ENCODE data around the gene SUPT3H.
"Not testable (repeated sequence)": the region's sequence is repeated elsewhere in the genome, so short reads cannot be mapped to it uniquely, and the experiment has no call there.

SUPT3H gene

DNA sequence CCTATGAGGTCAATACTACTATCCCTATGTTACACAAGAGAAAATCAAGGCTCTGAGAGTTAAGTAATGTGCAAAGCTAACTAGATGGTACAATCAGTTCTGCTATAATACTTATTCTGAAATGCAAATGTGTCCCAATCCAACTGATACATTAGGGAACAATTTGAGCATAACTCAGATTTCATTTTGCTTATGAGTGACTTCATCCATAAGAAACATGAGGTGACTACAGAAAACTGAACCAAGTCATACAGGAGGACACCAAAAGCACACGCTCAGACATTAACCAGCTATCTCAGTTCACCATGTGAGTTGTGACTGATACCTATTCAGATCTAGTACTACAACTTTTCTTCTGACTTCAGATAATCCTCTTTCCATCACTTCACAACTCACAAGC, 229.5 kb downstream of the SUPT3H start:
- Histone ChIP-seq H3K4me3 (no peak overlapping the region), H3K27ac (peak overlapping the region in 2 of 21 experiments; percentile 2 to 44)

DNA sequence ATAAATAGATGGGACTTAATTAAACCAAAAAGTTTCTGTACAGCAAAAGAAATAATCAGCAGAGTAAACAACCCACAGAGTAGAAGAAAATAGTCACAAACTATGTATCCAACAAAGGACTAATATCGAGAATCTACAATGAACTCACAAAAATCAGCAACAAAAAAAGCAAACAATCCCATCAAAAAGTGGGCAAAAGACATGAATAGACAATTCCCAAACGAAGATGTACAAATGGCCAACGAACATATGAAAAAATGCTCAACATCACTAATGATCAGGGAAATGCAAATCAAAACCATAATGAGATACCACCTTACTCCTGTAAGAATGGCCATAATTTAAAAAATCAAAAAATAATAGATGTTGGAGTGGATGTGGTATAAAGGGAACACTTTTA, 232.1 kb downstream of the SUPT3H start:
- not testable (repeated sequence) for H3K27ac ChIP-seq, H3K4me3 ChIP-seq

DNA sequence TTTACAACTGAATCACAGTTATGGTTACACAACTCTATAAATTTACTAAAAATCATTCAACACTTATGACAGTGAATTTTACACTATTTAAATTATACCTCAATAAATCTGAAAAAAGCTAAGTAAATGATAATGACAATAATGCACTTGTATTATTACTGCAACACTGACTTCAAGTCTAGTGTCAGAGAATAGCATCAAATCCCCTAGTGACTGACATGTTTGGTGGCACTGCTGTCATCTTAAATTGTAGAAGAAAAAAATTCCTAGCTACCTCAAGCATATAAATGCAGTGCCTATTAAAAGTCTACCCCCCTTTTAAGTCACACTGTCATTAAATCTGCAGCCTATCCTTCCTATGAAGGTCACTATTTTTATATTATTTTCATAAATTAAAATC, 239.0 kb downstream of the SUPT3H start:
- Histone ChIP-seq H3K27ac (no peak overlapping the region), H3K4me3 (no peak overlapping the region)

DNA sequence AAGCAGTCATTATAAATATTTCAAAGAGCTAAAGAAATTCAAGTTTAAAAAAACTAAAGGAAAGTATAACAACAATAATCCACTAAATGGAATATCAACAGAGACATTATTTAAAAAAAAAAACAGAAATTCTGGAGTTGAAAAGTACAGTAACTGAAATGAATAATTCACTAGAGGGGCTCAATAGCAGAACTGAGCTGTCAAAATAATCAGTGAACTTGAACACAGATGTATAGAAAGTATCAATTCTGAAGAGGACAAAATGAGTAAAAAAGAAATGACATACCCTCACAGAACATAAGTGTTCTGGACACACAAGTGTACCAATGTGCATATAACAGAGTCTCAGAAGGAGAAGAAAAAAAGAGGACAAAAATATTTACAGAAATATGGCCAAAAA, 241.2 kb downstream of the SUPT3H start:
- no peak overlapping the region for H3K4me3 ChIP-seq
- no peak overlapping the region for H3K27ac ChIP-seq

DNA sequence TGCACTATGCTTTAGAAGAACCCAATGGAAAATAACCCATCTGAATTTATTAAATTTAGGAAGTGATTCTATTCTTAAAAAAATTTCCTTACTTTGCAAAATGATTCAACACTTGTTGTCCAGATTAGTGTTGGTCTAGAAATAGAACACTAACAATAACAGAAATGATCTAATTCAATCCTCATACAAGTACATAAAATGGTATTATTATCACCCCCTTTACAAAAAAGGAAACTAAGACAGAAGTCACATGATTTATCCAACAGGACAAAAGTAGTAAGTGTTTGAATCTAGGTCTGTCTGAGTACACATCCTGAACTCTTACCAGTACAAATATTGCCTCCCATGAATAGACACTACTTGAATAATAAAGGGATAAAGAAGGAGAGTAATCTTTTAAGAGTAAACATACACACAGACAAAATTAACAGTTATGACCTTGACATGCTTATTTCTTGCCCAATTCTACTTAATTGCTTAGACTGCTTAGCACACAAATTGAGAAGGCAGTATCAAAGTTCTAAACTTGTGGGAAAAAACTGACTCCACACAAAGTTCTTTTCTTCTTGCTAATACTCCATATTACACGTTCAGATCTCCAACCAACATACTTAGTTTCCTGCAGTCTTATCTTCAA, 245.0 kb downstream of the SUPT3H start:
- peak overlapping the region in 1 of 21 experiments; percentile 16 for H3K27ac ChIP-seq
- H3K4me3 ChIP-seq, result no peak overlapping the region

DNA sequence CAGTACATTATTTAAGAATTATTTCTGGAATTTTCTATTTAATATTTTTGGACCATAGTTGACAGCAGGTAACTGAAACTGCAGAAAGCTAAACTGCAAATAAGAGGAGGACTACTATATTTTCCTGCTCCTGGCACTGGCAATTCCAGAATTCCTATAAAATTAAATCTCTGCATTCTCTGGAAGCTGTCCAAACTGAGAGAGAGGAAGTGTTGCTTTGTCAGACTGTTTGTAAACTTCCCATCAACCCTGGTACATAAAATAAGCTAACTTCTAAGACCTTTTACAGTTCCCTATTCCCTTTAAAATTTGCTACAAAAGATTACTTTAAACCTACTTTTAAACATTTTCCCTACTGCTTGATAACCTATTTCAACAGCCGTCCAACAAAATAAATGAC, 245.7 kb downstream of the SUPT3H start:
- no peak overlapping the region for H3K4me3 ChIP-seq
- H3K27ac ChIP-seq, result no peak overlapping the region

DNA sequence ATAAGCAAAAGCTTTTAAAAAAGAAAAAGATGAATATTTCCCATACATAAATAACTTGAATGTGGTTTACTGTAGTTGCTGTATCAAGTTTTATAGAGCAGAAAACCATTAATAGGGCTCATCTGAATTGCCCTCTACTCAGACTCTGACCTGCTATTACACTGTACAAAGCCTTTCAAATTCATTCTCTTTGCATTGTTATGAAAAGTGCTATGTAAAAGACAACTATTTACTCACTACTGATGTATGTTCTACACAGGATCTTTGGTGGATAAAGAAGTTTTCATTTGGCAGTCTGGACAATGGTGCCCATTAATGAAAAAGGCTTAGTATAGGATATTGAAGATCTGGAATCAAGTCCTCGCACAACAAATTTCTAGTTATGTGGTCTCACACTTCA, 248.7 kb downstream of the SUPT3H start:
- no peak overlapping the region for H3K4me3 ChIP-seq
- no peak overlapping the region for H3K27ac ChIP-seq

DNA sequence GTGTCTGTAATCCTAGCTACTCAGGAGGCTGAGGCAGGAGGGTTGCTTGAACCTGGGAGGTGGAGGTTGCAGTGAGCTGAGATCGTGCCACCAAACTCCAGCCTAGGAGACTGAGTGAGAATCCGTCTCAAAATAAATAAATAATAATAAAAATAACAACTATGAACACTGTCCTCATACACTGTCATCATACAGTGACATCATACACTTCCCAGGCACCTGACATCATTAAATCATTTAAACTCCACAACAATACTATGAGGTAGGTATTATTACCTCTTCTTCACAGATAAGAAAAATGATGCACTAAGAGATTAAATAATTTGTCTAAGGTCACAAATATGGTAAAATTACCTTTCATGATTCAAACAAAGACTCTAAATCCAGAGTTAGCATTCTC, 250.5 kb downstream of the SUPT3H start:
- no peak overlapping the region for H3K27ac ChIP-seq
- no peak overlapping the region for H3K4me3 ChIP-seq

DNA sequence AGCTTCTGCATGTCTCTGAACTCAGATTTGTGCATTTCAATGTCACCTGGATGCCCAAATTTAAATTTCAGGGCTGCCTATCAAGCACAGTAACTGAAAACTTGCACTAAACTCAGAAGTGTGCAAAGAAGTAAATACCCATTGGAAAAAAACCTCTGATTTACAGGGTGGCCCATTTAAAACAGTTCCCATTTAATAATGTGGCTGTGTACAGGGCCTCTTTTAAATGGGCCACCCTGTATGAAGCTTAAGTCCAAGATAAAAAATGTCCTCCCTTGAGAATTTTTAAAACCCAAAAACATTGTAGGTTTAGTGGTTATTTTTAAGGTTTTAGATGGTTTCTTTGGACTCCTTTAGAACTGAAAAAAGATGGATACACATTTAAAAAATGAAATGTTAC, 251.7 kb downstream of the SUPT3H start:
- no peak overlapping the region for H3K4me3 ChIP-seq
- no peak overlapping the region for H3K27ac ChIP-seq

DNA sequence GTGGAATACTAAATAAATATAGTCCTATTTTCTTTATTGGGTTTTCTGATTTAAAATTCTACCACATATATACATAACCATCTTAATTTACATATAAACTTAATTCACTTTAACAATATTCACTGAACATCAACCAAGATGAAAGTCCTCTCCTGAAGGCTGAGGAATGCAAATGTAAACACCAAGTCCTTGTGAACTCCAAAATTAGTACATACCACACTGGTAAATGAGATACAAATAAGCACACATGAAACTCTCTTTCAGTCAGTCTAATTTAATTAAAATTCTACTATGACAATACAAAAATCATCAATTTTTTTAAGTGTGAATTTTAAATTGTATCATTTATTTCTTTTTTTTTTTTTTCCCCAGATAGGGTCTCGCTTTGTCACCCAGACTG, 254.7 kb downstream of the SUPT3H start:
- H3K4me3 ChIP-seq, result no peak overlapping the region
- H3K27ac ChIP-seq, result no peak overlapping the region

DNA sequence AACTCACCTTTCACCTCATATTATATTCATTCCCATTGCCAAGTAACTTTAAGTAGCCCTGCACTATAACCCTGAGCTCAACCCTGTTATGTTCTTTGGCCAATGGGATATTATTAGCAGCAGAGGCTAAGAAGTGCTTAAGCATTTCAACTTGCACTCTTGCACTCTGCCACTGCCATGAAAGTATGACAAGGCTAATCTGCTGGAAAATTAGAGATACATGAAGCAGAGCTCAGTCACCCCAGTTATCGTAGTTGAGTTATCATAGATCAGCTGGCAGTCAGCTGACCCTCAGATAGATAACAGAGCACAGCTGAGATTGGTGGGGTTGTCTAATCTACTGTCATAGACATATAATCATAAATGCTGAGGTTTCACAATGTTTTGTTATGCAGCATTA, 259.0 kb downstream of the SUPT3H start:
- no peak overlapping the region for H3K27ac ChIP-seq
- H3K4me3 ChIP-seq, result no peak overlapping the region

DNA sequence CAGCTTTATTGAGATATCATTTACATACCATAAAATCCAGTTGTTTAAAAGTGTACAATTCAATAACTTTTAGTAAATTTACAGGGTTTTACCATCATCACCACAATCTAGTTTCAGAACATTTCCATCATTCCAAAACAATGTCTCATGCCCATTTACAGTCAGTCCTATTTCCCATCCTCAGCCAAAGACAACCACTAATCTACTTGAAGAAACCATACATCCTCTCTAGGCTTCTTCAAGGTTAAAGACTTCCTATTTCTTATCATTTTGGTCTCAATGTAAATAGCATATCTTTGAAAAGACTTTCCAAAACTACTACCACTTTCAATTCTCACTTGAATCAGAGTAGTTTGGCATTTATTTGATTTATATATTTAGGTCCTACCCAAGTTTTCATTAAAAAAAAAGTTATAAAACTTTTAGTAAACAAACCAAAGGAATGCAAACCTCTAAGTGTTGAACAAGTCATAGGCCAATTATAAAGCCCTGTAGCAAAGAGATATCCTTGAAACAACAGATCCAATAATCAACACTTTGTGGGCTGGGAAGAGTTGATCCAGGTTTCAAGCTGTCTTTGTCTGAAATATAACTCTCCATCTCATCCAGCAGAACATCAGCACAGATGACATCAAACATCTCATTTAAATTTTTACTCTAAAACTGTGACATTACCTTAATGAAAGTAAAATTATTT, 260.9 kb downstream of the SUPT3H start:
- Histone ChIP-seq H3K4me3 (no peak overlapping the region), H3K27ac (no peak overlapping the region)

DNA sequence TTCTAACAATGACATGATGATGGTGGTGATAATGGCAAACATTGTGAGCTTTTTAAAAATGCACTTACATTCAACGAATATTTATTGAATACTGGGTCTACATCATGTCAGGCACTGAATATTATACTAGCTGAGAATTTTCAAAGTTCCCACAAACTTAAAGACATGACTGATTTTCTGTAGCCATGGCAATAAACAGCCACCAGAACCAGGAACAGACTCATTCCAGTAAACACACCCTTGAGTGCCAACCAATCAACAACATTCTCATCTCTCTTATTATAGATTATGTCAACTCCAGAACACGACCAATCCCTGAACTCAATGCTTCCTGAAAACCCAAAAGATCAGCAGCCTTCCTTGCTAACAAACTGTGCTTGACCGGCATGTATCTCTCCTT, 262.0 kb downstream of the SUPT3H start:
- Histone ChIP-seq H3K27ac (no peak overlapping the region), H3K4me3 (no peak overlapping the region)

DNA sequence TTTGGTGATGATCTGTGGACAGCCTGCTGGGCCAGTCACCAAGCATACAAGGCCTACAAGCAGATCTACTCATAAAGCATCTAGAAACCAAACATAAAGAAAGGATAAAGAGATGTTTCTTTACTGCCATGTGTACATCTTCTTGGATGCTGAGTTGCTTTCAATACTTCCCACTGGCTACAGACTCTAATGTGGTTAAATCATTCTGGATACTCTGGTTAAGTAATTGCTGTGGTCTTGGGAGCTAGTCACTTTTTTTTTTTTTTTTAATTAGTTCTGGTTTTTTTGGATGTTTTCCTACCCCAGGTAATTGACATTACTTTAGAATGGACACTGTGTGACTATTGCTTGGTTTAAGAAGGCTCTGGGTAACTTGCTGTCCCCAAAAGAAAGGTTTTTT, 265.0 kb downstream of the SUPT3H start:
- H3K4me3 ChIP-seq, result no peak overlapping the region
- H3K27ac ChIP-seq, result no peak overlapping the region

DNA sequence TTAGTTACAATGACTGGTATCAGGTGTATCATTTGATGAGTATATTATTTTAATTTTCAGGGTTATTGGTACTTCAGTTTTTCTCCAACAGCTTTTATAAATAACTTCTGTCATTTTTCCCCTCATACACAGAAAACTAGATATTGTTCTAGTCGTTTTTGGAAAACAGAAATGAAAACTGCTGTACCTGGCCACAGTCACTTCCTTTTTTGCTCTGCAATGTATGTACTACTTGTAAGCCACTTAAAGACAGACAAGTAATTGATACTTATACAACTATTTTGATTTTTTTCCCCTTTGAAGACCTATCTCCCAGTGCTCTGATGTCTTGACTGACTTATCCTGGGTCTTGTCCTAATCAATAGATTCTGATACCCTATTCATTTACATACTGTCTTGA, 268.2 kb downstream of the SUPT3H start:
- Histone ChIP-seq H3K27ac (no peak overlapping the region), H3K4me3 (no peak overlapping the region)

DNA sequence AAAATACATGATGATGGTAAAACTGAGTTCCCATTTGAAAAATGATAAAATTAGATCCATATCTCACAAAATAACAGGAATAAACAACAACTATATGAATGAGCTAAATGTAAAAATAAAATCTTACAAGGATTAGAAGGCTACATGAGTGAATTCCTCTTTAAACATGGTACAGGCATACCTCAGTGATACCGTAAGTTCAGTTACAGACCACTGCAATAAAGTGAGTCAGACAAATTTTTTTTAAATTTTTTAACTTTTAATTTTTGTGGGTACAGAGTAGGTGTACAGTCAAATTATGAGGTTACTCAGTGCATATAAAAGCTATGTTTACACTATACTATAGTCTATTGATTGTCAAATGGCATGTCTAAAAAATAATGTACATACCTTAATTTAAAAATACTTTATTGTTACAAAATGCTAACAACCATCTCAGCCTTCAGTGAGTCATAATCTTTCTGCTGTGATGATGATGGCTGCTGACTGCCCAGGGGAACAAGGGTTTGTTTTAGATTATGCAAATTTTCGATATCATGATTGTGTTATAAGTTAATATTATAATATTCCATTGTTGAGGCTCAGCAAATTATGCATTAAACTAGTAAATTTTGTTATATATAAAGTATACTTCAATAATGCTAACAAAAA, 272.4 kb downstream of the SUPT3H start:
- Histone ChIP-seq H3K4me3 (no peak overlapping the region), H3K27ac (no peak overlapping the region)

DNA sequence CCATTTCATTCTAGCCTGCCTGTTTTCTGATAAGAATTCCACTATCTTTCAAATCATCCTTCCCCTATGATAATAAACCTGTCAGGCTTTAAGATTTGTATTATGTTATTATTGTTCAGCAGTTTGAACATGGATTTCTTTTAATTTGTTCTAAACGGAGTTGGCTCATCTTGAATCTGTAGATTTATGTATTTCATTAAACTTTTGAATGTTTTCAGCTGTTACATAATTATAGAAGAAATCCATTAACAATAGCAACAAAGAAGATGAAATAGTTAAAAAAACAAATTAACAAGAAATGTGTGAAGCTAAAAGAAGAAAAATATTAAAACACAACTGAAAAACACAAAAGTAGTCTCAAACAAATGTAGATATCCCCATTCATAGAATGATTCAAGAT, 273.3 kb downstream of the SUPT3H start:
- Histone ChIP-seq H3K27ac (no peak overlapping the region), H3K4me3 (no peak overlapping the region)

DNA sequence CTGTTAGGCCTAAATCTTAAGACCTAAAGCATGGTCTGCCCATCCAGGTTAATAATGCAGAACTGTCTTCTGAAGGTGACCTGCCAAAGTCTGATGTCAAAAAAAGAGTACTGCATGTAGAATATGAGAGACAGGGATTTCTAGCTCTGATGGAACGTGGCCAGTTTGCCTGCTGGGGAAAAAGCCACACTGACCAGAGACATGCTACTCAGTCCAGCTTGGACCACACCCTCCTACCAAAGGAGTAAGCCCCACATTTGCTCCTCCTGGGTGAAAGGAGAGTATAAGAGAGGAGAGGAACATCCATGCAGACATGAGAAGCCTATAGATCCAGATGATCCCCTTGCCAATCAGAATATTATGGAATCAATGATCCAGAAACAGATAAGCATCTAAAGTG, 279.5 kb downstream of the SUPT3H start:
- H3K27ac ChIP-seq, result no peak overlapping the region
- H3K4me3 ChIP-seq, result no peak overlapping the region

DNA sequence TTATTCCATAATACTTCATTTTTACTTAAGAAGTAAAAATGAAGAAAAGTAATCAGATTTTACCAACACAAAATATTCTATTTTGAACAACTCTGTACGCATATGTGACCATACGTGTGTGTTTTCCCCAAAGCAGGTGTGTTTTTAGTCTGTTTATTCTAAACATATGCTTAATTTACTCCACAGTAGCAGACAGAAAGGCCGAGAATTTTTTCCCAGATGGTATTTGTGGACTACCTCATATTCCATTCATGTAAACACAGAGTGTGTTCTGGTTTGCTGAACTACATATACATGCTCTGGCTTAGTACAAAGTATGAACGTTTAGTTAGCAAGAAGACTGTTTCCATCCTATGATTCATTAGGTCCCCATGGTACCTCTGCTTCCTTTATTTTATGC, 282.9 kb downstream of the SUPT3H start:
- Histone ChIP-seq H3K4me3 (no peak overlapping the region), H3K27ac (no peak overlapping the region)

DNA sequence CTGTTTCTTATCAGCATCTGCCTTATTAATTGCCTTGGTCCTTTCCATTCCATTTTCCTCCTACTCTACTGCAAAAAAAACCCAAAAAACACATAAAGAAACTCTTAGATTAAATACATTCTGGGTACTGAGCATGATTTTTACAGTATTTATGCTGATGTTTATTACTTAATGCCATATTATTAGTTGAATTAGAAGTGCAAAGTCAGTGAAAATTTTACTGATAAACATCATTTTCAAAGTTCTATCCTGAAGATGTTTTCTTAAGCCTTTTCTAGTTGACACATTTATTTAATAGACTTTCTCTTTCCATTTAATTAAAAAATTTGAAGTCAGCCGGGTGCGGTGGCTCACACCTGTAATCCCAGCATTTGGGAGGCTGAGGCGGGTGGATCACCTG, 285.6 kb downstream of the SUPT3H start:
- no peak overlapping the region for H3K27ac ChIP-seq
- no peak overlapping the region for H3K4me3 ChIP-seq

DNA sequence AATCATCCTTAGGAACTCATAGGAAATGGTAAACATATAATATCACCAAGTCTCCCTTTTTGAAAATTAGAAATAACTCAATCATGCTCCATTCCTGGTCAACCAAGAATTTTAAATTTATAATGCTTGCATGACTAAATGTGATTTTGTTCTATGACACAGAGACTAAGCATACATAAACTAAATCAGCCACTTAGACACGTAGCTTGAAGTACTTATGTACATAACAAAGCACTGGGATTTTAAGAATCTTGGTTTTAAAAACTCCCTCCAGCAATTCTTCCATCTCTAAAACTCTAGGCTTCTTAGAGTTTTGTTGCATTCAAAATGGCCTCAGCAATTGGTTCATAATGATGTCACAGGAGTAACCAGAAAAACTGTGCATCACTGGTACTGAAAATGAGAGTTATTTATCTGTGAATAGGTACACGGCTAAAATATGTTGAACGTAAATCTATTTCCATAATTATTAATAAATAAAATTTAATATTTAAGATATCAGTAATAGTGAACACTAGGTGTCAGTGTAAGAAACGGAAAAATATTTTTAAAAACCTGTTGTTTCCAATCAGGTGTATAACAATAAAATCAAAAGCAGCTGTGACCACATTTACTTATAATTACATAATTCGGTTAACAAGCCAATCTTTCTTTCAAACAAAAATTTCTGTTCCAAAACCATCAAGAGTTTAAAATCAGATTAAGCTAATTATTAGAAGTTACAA, 291.2 kb downstream of the SUPT3H start:
- no peak overlapping the region for H3K4me3 ChIP-seq
- H3K27ac ChIP-seq, result no peak overlapping the region

Measured in skin epidermis (tissue), 12 donors.